NOMO-1 treated with dmso at 0.1 percent for 144 hours (cell line): ENCODE results near the gene PCDH1.

Experiments used
- DNase-seq: peaks from one replicate; lab custom pipeline; 2025; ENCODE audit not compliant: unreplicated experiment; lab: John Stamatoyannopoulos, UW

The PCDH1 gene

GRCh38 chr5:141811287-141812155 lies 66.7 kb downstream of the PCDH1 start:
- DNase-seq: no peak

GRCh38 chr5:141810702-141811101 lies 67.5 kb downstream of the PCDH1 start:
- DNase-seq: no peak

GRCh38 chr5:141809380-141810096 lies 68.7 kb downstream of the PCDH1 start:
- DNase-seq: no peak

GRCh38 chr5:141808857-141809256 lies 69.4 kb downstream of the PCDH1 start:
- no peak for DNase-seq

- no peak for DNase-seq
Observed at GRCh38 chr5:141807732-141808131, 70.5 kb downstream of the PCDH1 start.

- DNase-seq: no peak
Observed at GRCh38 chr5:141807329-141807728, 70.9 kb downstream of the PCDH1 start.

GRCh38 chr5:141806626-141807025 lies 71.6 kb downstream of the PCDH1 start:
- DNase-seq: no peak

GRCh38 chr5:141805874-141806595 lies 72.2 kb downstream of the PCDH1 start:
- no peak for DNase-seq

GRCh38 chr5:141804475-141804874 lies 73.7 kb downstream of the PCDH1 start:
- no peak for DNase-seq
